Measurements from ENCODE around the gene AXIN1.
"Not testable (repeated sequence)": the region's sequence is repeated elsewhere in the genome, so short reads cannot be mapped to it uniquely, and the experiment has no call there.

GRCh38 chr16:362702-362999 is 10.1 kb upstream of the AXIN1 start:
- TF ChIP-seq, protein P1, sequence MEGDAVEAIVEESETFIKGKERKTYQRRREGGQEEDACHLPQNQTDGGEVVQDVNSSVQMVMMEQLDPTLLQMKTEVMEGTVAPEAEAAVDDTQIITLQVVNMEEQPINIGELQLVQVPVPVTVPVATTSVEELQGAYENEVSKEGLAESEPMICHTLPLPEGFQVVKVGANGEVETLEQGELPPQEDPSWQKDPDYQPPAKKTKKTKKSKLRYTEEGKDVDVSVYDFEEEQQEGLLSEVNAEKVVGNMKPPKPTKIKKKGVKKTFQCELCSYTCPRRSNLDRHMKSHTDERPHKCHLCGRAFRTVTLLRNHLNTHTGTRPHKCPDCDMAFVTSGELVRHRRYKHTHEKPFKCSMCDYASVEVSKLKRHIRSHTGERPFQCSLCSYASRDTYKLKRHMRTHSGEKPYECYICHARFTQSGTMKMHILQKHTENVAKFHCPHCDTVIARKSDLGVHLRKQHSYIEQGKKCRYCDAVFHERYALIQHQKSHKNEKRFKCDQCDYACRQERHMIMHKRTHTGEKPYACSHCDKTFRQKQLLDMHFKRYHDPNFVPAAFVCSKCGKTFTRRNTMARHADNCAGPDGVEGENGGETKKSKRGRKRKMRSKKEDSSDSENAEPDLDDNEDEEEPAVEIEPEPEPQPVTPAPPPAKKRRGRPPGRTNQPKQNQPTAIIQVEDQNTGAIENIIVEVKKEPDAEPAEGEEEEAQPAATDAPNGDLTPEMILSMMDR (IDR thresholded peaks at IDR 0.05), result not testable (repeated sequence)
- TF ChIP-seq POLR2A (IDR thresholded peaks at IDR 0.05), result not testable (repeated sequence)
